NCI-H69 (cell line): Measurements from ENCODE around the gene DCAF17.
"Not testable (repeated sequence)": the region's sequence is repeated elsewhere in the genome, so short reads cannot be mapped to it uniquely, and the experiment has no call there.

ENCODE experiments used
- DNase-seq: peaks from one replicate; lab custom pipeline; 2025; lab: John Stamatoyannopoulos, UW

DCAF17 gene

DNA sequence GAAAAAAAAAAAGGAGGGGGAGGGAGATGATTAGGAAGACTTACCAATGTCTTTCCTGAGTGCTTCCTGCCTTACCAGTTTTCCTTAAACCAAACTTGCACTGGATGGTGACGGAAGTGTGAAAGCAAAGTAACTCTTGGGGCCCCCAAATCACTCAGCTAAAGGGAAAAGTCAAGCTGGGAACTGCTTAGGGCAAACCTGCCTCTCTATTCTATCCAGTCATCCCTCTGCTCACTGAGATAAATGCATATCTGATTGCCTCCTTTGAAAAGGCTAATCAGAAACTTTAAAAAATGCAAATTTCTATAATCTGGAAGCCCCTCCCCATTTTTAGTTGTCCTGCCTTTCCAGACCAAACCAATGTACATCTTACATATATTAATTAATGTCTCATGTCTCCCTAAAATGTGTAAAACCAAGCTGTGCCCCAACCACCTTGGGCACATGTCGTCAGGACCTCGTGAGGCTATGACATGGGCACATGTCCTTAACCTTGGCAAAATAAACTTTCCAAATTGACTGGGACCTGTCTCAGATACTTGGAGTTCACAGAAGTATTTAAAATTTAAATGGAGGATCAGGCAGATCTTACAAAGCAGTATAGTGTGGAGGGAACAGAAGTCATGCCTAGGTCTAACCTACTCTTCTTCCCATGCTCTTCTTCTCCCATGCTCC, 81.0 kb downstream of the DCAF17 start:
- no peak for DNase-seq

DNA sequence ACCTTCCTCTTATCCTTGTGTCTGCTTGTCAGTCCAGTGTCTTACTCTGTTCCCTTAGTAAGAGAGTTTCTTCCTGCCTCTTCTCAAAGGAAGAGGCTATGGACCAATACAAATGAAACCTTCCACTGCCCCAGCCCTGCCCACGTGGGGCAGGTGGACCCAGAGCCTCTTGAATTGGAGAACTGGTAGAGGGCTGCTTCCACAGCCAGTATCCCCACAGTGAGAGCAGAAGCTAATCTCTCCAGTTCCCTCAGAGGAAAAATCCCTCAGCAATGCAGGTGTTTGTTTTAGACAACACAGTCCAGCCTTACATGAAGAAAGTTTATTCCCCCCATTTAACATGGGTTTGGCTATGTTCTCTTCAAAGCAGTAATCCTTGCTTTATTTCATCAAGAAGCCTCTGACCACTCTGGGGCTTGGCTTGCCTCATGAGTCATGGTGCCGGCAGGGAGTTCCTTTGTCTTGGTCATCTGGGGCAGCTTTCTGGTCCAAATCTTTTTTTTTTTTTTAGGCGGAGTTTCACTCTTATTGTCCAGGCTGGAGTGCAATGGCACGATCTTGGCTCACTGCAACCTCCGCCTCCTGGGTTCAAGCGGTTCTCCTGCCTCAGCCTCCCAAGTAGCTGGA, 81.8 kb downstream of the DCAF17 start:
- DNase-seq: peak; percentile 0

- DNase-seq: no peak
These were observed 82.8 kb downstream of the DCAF17 start for GRCh38 chr2:171516793-171517192.

GRCh38 chr2:171520471-171520870, 86.4 kb downstream of the DCAF17 start:
- DNase-seq: no peak

- DNase-seq: no peak
These were observed 87.5 kb downstream of the DCAF17 start for GRCh38 chr2:171521361-171522051.

DNA sequence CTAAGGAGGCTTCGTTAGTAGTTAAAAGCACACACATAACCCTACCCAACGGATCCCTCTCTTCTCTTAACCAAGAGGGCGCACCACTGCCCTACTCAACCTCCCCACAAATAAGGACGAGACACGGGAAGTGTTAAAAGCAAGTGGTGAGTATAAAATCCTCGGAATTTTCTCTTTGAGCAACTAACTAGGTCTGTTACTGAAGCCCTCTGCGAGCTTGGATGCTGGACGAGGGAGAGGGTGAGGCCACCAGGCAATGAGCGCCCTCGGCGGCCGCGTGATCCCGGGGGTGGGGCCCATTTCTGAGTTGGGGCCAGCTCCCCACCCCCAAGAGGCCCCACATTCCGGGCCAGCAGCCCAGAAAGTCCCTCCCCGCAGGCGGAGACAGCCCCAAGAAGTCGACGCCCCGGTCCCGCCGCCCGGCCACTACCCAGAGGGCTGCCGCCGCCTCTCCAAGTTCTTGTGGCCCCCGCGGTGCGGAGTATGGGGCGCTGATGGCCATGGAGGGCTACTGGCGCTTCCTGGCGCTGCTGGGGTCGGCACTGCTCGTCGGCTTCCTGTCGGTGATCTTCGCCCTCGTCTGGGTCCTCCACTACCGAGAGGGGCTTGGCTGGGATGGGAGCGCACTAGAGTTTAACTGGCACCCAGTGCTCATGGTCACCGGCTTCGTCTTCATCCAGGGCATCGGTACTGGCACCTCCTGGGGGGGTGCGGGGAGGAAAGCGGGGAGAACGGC, 88.2 kb downstream of the DCAF17 start, which contains the start of gene CYBRD1:
TSS of gene CYBRD1 (plus strand) at position 423 of the 736 bp plus-strand sequence. CDS start at position 495, 72 bp downstream.
- DNase-seq: peak; percentile 27

GRCh38 chr2:171522788-171523087, 88.7 kb downstream of the DCAF17 start:
- DNase-seq: peak; percentile 35

DNA sequence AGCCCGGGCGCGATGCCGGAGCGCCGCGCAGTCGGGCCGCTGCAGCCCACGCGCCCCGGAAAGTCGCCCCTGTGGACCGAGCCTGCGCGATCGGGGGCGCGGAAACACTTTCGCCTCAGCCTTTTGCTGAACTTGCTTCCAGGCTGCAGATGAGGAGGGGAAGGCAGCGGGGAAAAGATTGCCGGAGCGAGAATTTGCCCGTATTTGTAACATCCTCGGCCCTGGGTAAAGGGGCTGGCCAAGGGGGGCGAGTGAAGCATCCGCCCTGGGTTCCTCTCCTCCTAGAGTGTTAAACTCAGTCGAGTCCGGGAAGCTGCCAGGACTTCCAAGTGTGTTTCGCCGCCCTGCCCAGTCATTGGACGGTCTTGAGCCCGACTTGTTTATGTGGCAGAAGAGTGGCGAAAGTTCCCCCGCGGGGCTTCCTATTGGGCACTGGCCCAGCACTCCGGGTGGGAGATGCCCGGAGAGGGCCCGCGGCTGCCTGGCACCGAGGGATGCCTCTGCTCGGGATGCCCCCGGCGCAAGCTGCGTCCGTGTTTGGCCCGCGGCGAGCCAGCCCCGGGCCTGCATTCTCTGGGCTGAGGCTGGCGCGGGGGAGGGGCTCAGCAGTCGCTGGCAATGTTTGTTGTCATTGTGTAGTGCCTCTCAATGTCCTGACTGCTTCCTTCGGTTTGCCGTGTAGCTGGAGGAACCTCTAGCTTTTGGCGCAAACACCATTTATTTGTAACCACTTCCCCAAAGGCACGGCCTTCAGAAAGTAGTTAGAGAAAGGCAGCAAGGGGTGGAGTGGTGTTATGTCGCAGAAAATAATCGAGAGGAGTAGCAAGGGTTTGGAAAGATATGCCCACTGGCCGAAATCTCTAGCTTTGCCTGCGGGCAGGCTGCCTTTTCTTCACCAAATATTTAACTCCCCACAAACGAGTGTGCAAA, 89.3 kb downstream of the DCAF17 start:
- peak; percentile 58 for DNase-seq

DNA sequence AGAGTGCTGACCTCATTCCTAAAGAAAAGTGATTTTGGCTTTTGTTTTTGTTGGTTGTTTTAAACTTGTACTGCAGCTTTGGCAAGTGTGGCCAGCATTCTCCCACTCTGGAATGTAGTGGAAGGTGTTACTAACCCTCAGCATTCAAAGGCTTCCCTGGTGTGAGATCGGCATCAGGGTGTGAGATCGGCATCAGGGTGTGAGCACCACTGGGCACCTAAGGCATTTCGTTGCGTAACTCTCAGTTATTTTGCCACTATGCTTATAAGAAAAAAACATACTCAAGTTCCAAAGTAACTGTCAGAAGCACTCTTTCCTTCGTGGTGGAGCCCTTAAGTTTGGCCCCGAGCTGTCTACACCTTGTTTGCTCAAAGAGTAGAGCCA, 90.0 kb downstream of the DCAF17 start:
- DNase-seq: no peak

DNA sequence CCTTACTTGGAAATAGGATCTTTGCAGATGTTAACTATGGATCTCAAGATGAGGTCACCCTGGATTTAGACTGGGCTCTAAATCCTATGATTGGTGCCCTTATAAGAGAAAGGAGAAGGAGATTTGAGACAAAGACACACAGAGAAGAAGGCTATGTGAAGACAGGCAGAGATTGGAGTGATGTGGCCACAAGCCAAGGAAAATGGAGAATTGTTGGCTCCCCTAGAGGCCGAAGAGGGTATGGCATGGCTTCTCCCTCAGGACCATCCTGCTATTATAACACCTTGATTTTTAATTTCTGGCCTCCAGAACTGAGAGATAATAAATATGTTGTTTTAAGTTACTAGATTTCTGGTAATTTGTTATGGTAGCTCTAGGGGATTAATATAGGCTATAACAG, 95.9 kb downstream of the DCAF17 start:
- DNase-seq: peak; percentile 4

- no peak for DNase-seq
These were observed 96.4 kb downstream of the DCAF17 start for GRCh38 chr2:171530378-171530777.

DNA sequence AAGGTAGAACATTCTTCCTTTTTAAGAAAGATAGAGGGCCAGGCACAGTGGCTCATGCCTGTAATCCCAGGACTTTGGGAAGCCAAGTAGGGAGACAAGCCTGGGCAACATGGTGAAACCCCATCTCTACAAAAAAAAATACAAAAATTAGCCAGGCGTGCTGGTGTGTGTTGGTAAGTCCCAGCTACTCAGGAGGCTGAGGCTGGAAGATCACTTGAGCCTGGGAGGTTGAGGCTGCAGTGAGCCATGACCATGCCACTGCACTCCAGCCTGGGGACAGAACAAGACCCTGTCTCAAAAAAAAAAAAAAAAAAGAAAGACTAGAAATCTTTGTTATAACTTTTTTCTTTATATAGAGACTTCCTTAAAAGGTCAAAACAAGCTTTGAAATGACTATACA, 96.8 kb downstream of the DCAF17 start:
- DNase-seq: not testable (repeated sequence)

DNA sequence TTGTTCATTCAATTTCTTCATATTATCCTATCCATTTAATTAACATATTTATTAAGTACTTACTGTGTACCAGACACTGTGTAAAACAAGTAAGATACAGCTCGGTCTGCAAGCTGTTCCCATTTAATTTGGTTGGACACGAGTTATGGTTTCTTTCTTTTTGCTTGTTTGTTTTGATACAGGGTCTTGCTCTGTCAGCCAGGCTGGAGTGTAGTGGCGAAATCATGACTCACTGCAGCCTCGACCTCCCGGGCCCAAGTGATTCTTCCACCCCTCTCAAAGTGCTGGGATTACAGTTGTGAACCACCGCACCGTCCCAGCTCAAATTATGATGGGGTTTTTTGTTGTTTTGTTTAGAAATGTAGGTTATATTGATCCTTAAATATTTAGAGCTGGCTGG, 97.3 kb downstream of the DCAF17 start:
- no peak for DNase-seq

GRCh38 chr2:171531836-171532450, 97.9 kb downstream of the DCAF17 start:
- no peak for DNase-seq

DNA sequence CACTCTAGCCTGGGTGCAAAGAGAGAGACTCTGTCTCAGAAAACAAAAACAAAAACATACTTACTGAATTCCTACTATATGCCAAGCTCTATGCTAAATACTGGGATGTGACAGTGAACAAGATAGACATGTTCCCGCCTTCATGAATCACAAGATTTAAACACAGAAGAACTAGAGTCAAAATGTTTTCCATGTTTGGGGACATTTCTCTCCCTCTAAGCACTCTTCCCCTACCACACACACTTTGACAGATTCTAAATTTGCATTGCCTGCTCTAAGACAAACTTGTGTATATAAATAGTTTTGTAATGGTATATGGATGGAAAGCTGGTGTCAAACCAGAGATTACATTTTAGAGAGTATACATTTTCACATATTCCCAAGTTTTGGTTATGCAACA, 99.3 kb downstream of the DCAF17 start:
- DNase-seq: no peak
